Activated B cell treated with CpG ODN at 0.5 μM for 24 hours (primary cell): ENCODE measurements around the gene IGF2BP2. TPM values are rescaled to one million over a fixed set of nuclear protein-coding genes. Genes with fewer than 3 reads are reported as not detected.

Experiments used
- ATAC-seq: fragments of 200-7000 bp; cut with Tn5 transposase; one replicate; pipeline ENCODE4 v1.10.0; 2021; ENCODE audit warnings: low read depth, mild to moderate bottlenecking, moderate library complexity
- CTCF ChIA-PET: fragments of 350-600 bp; sonication (Branson Sonifier 250); formaldehyde crosslinking; loops from one replicate; lab custom pipeline; 2021; ENCODE audit warnings: antibody characterized with exemption; lab: Charles Lee
- POLR2A ChIA-PET: fragments of 350-600 bp; sonication (Branson Sonifier 250); formaldehyde crosslinking; loops from one replicate; lab custom pipeline; 2021; ENCODE audit warnings: antibody characterized with exemption; lab: Charles Lee
- DNase-seq: peaks from one replicate; pipeline ENCODE4 v3.0.0; 2022
- H3K27ac Mint-ChIP-seq: one replicate; pipeline ENCODE4 v1.8.0; 2020; ENCODE audit warnings: mixed read lengths
- H3K27me3 Mint-ChIP-seq: one replicate; pipeline ENCODE4 v1.8.0; 2021; ENCODE audit warnings: mixed read lengths
- H3K36me3 Mint-ChIP-seq: one replicate; pipeline ENCODE4 v1.8.0; 2021; ENCODE audit warnings: low read depth, mixed read lengths
- H3K4me1 Mint-ChIP-seq: one replicate; pipeline ENCODE4 v1.8.0; 2021; ENCODE audit warnings: mixed read lengths
- H3K4me3 Mint-ChIP-seq: one replicate; pipeline ENCODE4 v1.8.0; 2020; ENCODE audit warnings: mild to moderate bottlenecking, mixed read lengths
- H3K9me3 Mint-ChIP-seq: one replicate; pipeline ENCODE4 v1.8.0; 2020; ENCODE audit warnings: mixed read lengths
- CTCF ChIP-seq: fragments of 200-600 bp; IDR thresholded peaks from one replicate; pipeline ENCODE4 v1.8.0; 2022; ENCODE audit warnings: antibody characterized with exemption, mild to moderate bottlenecking
- intact Hi-C: fragments of 100-400 bp; cut with micrococcal nuclease; formaldehyde crosslinking; loops from one replicate; pipeline ENCODE4 v1.15.1; 2024
- total RNA-seq: library from RNA; stranded (reverse); gene quantifications from 2 replicates; pipeline ENCODE4 v1.2.3, GENCODE V29; 2022

The IGF2BP2 gene
- total RNA-seq, 1 donor from 2014 or later = 0.69 TPM

DNA sequence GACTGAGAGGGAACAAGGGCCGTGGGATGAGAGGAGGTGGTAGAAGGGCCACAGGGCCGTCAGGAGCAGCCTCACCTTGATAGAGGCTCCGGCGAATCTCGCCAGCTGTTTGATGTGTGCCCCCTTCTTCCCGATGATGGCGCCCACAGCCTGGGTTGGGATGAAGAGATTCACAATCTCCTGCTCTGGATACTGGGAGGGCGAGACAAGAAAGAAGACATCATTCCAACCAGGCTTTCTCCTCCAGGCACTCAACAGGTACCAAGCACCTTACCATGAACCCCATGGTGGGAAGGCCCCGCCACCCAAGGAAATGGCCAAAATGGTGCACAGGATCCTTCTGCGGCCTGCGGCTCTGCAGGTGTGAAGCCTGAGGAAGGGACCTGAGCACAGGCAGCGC, 167.6 kb downstream of the IGF2BP2 start:
- H3K27ac Mint-ChIP-seq = no peak overlapping the region

DNA sequence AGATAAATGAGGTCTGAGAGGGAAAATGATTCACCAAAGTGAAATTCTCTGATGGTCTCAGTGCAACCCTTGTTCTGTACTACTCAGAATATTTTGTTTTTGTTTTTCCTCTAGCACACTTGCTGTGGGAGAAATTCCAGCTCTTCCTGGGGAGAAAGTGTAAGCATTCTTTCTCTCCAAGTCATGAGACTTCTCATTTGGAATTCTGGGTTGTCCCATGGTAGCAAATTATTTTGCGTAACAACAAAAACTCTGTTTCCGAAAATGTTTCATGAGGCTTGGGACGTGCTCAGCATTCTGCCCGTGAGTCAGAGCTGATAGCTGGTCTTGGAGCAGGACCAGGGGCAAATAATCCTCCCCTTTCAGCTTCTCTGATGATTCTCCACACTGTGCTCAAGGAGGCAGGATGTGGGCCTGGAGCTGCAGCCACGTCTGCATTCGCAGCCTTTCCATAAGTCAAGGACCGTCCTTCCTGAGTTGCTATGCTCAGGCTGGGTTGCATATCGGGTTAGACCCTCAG, 168.5 kb downstream of the IGF2BP2 start:
- Mint-ChIP-seq H3K9me3 (no peaks in the 10 kb centered on the region), H3K4me1 (no peaks in the 10 kb centered on the region), H3K27ac (no peak overlapping the region), H3K36me3 (no peaks in the 10 kb centered on the region), H3K27me3 (peaks cover 6% of the 10 kb centered on the region), H3K4me3 (no peak overlapping the region)
- ATAC-seq (no peak), DNase-seq (no peak)
- POLR2A ChIA-PET = interaction anchor here (0.6 kb wide), 1 partner anchor 275 kb away, joined by 6 read pairs; no protein-coding TSS in a partner anchor
- TF ChIP-seq CTCF = no peak
- CTCF ChIA-PET = interaction anchor here (1.7 kb wide), 1 partner anchor 112 kb away, joined by 3 read pairs; no protein-coding TSS in a partner anchor
- intact Hi-C loops = no loop called here

More for the DNA sequence above, 167.6 kb downstream of the IGF2BP2 start:
- no peak for TF ChIP-seq CTCF
- H3K9me3 Mint-ChIP-seq = no peaks in the 10 kb centered on the region
- no peaks in the 10 kb centered on the region for H3K36me3 Mint-ChIP-seq
- no peak for ATAC-seq
- no peaks in the 10 kb centered on the region for H3K4me1 Mint-ChIP-seq
- DNase-seq = no peak
- no peak overlapping the region for H3K4me3 Mint-ChIP-seq
- CTCF ChIA-PET = interaction anchor here (1.7 kb wide), 1 partner anchor 111 kb away, joined by 3 read pairs; no protein-coding TSS in a partner anchor
- intact Hi-C loops = no loop called here
- POLR2A ChIA-PET = no interaction called here
- peaks cover 6% of the 10 kb centered on the region for H3K27me3 Mint-ChIP-seq

DNA sequence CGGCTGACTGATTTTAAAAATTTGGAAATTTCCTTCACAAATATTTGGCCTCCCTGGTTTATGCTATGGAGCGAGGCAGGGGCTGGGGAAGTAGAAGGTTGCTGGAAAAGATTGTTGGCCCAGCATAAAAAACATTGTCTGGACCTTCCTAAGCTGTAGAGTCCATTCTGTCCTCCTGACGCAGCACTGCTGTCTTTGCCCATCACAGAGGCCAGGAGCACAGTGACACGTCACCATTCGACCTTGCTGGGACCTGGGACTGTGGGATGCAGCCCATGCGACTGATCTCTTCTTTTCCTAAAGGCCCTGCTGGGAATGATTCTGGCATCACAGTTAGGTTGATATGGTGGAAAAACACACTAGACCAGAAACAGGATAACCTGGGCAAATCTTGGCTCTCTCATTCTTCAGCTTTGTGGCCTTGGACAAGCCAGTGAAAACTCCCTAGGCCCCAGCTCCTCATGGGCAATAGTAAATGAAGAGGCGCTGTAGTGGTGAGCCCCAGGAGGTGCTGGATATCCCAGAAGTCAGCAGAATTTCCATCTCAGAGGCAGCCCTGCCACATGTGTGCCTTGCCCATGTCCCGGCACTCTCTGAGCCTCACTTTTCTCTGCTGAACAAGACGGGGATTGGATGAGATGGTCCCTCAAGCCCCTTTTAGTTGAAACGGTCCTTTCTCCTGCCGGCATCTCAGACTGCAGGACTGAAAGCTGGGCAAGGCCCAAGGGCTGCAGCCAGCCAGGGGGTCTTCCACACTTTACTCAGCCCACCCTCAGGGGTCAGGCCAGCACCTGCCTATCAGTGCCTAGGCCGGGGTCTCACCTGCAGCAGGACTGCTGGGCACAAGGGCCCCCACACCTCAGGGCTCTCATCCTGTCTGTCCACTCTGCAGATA, 169.2 kb downstream of the IGF2BP2 start:
- Mint-ChIP-seq H3K27me3 (peaks cover 6% of the 10 kb centered on the region), H3K9me3 (no peaks in the 10 kb centered on the region), H3K27ac (no peak overlapping the region), H3K4me3 (no peak overlapping the region), H3K4me1 (no peaks in the 10 kb centered on the region), H3K36me3 (no peaks in the 10 kb centered on the region)
- POLR2A ChIA-PET = no interaction called here
- intact Hi-C loops = no loop called here
- DNase-seq (no peak), ATAC-seq (no peak)
- TF ChIP-seq CTCF = no peak
- CTCF ChIA-PET = no interaction called here

DNA sequence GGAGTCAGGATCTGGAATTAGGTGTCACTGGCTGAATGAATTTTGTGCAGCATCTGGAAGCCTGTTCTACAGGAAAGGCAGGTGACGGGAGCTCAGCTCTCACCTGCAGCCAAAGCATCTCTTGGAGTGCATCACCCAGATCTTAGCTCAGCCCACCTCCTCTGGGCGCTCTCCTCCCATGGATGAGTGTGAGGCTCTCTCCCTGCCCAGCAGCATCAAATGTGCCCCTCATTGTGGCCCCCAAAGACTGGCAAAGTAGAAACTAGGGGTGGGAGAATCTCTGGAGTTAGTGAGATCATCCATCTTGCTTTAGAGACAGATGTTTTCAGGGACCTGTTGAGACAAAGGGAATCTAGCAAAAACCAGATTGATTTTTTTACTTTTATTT, 170.1 kb downstream of the IGF2BP2 start:
- no peak for TF ChIP-seq CTCF
- CTCF ChIA-PET = no interaction called here
- Mint-ChIP-seq H3K9me3 (no peaks in the 10 kb centered on the region), H3K27me3 (peaks cover 6% of the 10 kb centered on the region), H3K4me3 (no peak overlapping the region), H3K36me3 (no peaks in the 10 kb centered on the region), H3K4me1 (no peaks in the 10 kb centered on the region), H3K27ac (no peak overlapping the region)
- DNase-seq (no peak), ATAC-seq (no peak)
- POLR2A ChIA-PET = no interaction called here
- intact Hi-C loops = no loop called here

DNA sequence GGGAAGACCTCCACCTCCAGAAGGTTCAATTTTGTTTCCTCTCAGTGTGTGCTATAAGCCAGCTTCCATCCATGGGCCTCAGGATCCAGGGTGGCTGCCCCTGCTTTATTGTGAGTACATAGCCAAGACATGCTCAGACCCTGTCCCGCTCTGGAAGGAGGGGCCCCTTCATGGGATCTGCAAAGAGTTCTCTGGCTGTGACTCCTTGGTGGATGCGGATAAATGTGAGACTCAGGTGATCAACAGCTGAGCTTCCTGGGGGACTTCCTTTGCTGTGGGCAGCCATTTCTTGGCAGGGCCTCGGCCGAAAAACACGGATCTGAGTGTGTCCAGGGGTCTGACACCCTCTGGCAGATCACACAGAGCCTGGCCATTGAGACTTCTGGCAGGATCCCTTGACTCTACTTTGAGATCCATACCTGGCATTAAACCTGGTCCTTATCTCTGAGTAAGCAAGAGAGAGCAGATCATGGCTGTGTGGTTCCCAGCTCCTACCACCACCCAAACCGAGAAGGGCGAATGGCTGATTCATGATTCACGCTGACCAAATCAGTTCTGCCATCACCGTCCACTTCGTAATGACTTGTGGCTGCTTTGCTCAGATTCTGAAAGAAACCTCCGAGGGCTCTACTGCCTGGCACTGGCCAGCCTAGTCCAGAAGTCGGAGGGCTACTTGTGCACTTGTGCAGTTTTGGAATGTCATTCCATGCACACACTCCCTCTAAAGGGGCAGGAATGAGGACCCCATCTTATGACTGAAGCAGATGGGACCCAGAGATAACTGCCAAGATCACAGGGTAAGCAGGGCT, 170.7 kb downstream of the IGF2BP2 start:
- Mint-ChIP-seq H3K4me1 (no peaks in the 10 kb centered on the region), H3K27ac (no peak overlapping the region), H3K27me3 (peaks cover 6% of the 10 kb centered on the region), H3K4me3 (no peak overlapping the region), H3K36me3 (no peaks in the 10 kb centered on the region), H3K9me3 (no peaks in the 10 kb centered on the region)
- ChIA-PET CTCF (no interaction called here), POLR2A (no interaction called here)
- intact Hi-C loops = no loop called here
- no peak for TF ChIP-seq CTCF
- no peak for DNase-seq
- no peak for ATAC-seq
